Activated CD8-positive, alpha-beta T cell treated with anti-CD3 and anti-CD28 coated beads for 36 hours (primary cell): ENCODE measurements around the gene DNMT3A. TPM values are rescaled to one million over a fixed set of nuclear protein-coding genes. Genes with fewer than 3 reads are reported as not detected.

Experiments
- ATAC-seq: fragments of 200-7000 bp; cut with Tn5 transposase; one replicate; pipeline ENCODE4 v1.10.0; 2021; ENCODE audit warnings: mild to moderate bottlenecking, moderate library complexity
- CTCF ChIA-PET: fragments of 350-600 bp; sonication (Branson Sonifier 250); formaldehyde crosslinking; loops from one replicate; lab custom pipeline; 2021; ENCODE audit warnings: antibody characterized with exemption; lab: Charles Lee
- POLR2A ChIA-PET: fragments of 350-600 bp; sonication (Branson Sonifier 250); formaldehyde crosslinking; loops from one replicate; lab custom pipeline; 2021; ENCODE audit warnings: antibody characterized with exemption; lab: Charles Lee
- DNase-seq: peaks from one replicate; pipeline ENCODE4 v3.0.0-alpha.2; 2020
- H3K27ac Mint-ChIP-seq: one replicate; pipeline ENCODE4 v1.8.0; 2021; ENCODE audit warnings: mild to moderate bottlenecking, mixed read lengths
- H3K27me3 Mint-ChIP-seq: one replicate; pipeline ENCODE4 v1.8.0; 2021; ENCODE audit warnings: mixed read lengths
- H3K36me3 Mint-ChIP-seq: one replicate; pipeline ENCODE4 v1.8.0; 2021; ENCODE audit warnings: low read depth, mixed read lengths
- H3K4me1 Mint-ChIP-seq: one replicate; pipeline ENCODE4 v1.8.0; 2021; ENCODE audit warnings: low read depth, mixed read lengths
- H3K4me3 Mint-ChIP-seq: one replicate; pipeline ENCODE4 v1.8.0; 2021; ENCODE audit warnings: mild to moderate bottlenecking, moderate library complexity, mixed read lengths
- H3K9me3 Mint-ChIP-seq: one replicate; pipeline ENCODE4 v1.8.0; 2021; ENCODE audit warnings: mixed read lengths
- CTCF ChIP-seq: fragments of 200-600 bp; IDR thresholded peaks from one replicate; pipeline ENCODE4 v1.8.0; 2022; ENCODE audit warnings: antibody characterized with exemption, mild to moderate bottlenecking
- intact Hi-C: fragments of 100-400 bp; cut with micrococcal nuclease; formaldehyde crosslinking; loops from one replicate; pipeline ENCODE4 v1.10.0; 2022
- total RNA-seq, 2 experiments: library from RNA; stranded (reverse); gene quantifications; one replicate each; pipeline ENCODE4 v1.2.3, GENCODE V29; 2021

Gene DNMT3A
- total RNA-seq, 2 experiments from 2014 or later: 84.8 to 97.8 TPM

DNA sequence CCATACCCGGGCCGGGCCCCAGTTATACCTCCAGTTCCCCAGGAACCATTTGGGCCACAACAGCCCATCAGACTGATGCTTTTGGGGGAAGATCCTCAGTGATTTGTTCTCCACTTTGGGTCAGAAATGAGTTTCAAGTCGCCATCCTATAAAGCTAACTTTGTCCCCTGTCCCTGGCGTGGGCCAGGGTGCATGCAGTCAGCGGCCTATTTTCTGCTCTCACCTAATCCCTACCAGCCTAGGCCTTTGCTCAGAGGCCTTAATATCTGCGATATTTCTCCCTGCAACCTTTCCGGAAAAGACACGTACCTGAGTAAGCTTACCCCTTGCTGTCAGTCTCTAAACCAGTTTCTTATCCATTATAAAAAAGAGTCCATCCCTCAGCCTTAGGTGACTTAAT, 7.2 kb downstream of the DNMT3A start:
- ATAC-seq (no peak), DNase-seq (no peak)
- intact Hi-C loops: loop anchor here (2.0 kb wide), 1 partner anchor 20 kb away; no protein-coding TSS in a partner anchor
- H3K4me1 Mint-ChIP-seq: peaks cover 95% of the 10 kb centered on the region
- peak overlapping the region; percentile 65 for H3K27ac Mint-ChIP-seq
- no peak for TF ChIP-seq CTCF
- POLR2A ChIA-PET: interaction anchor here (1.0 to 6.1 kb wide), 8 partner anchors 6 to 56 kb away, joined by 3 to 51 read pairs (median 5); no protein-coding TSS in a partner anchor
- H3K36me3 Mint-ChIP-seq: peaks cover 27% of the 10 kb centered on the region
- no peaks in the 10 kb centered on the region for H3K27me3 Mint-ChIP-seq
- no peaks in the 10 kb centered on the region for H3K9me3 Mint-ChIP-seq
- CTCF ChIA-PET: interaction anchor here (0.7 to 2.5 kb wide), 8 partner anchors 10 to 233 kb away, joined by 3 to 11 read pairs (median 5); no protein-coding TSS in a partner anchor
- H3K4me3 Mint-ChIP-seq: peak overlapping the region; percentile 1

GRCh38 chr2:25333981-25334380, 7.7 kb downstream of the DNMT3A start:
- intact Hi-C loops: loop anchor here (2.0 kb wide), 1 partner anchor 19 kb away; no protein-coding TSS in a partner anchor
- Mint-ChIP-seq H3K27ac (peak overlapping the region; percentile 65), H3K36me3 (peaks cover 25% of the 10 kb centered on the region), H3K4me1 (peaks cover 92% of the 10 kb centered on the region), H3K27me3 (no peaks in the 10 kb centered on the region), H3K9me3 (no peaks in the 10 kb centered on the region), H3K4me3 (peak overlapping the region; percentile 1)
- DNase-seq (peak; percentile 41), ATAC-seq (peak; percentile 25)
- ChIA-PET CTCF (interaction anchor here (0.7 to 2.5 kb wide), 9 partner anchors 9 to 233 kb away, joined by 3 to 11 read pairs (median 4); no protein-coding TSS in a partner anchor), POLR2A (interaction anchor here (1.0 to 6.1 kb wide), 8 partner anchors 10 to 55 kb away, joined by 3 to 51 read pairs (median 5); no protein-coding TSS in a partner anchor)
- no peak for TF ChIP-seq CTCF

DNA sequence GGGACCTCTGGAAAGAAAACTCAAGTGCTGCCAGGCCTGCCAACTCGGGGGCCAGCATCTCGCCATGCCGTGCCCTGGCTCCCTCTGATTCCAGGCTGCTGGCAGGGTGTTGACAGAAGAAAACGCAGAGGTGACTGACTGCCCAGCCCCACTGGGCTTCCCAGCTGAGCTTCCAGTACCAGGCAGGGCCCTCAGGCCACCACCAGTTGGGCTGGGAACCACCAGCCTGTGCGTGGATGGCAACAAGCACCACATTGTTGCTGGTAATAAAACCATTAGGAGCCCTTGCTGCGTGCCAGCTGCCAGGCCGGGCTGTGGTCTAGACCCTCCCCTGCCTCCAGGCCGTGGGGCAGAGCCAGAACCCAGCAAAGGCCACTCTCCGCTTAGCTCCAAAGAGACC, 9.2 kb downstream of the DNMT3A start:
- Mint-ChIP-seq H3K27me3 (no peaks in the 10 kb centered on the region), H3K27ac (peak overlapping the region; percentile 80), H3K36me3 (peaks cover 25% of the 10 kb centered on the region), H3K4me1 (peaks cover 78% of the 10 kb centered on the region), H3K9me3 (peaks cover 3% of the 10 kb centered on the region), H3K4me3 (no peak overlapping the region)
- ATAC-seq (no peak), DNase-seq (no peak)
- ChIA-PET CTCF (interaction anchor here (1.2 to 1.9 kb wide), 2 partner anchors 18 to 30 kb away, joined by 4 to 7 read pairs; no protein-coding TSS in a partner anchor), POLR2A (interaction anchor here (1.2 to 6.1 kb wide), 6 partner anchors 8 to 56 kb away, joined by 3 to 51 read pairs (median 7); no protein-coding TSS in a partner anchor)
- TF ChIP-seq CTCF: no peak
- intact Hi-C loops: no loop called here

DNA sequence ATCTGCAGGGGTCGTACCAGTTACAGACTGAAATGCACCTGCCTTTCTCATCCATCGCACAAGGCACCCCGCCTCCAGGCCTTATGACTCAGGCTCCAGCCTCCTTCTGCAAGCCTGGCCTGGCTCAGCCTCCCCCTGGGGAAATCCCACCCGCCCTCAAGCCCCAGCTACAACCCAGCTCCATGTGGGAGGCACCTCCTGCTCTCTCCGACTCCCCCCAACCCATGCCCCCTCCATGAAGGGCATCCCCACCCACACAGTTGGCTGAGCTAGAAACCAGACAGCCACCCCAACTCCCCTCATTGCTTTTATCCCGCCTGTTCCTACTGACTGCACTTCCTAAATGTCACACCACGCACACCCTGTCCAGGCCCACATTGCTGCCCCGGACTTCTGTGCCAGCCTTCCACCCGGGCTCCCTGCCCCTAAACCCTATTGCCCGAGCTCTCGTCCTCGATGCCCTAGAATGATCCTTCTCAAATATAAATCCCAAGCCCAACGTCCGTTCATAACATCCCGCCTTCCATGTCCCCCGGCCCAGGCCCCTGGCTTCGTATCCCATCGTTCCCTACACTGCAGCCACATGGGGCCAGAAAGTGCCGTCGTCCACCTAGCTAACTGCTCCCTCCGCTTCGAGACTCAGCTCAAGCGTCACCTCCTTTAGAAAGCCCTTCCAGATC, 9.9 kb downstream of the DNMT3A start:
- DNase-seq: peak; percentile 89
- peaks cover 71% of the 10 kb centered on the region for H3K4me1 Mint-ChIP-seq
- ChIA-PET POLR2A (interaction anchor here (0.8 to 1.8 kb wide), 7 partner anchors 9 to 55 kb away, joined by 3 to 11 read pairs (median 5); no protein-coding TSS in a partner anchor), CTCF (interaction anchor here (0.8 to 1.9 kb wide), 7 partner anchors 11 to 235 kb away, joined by 3 to 7 read pairs (median 5); no protein-coding TSS in a partner anchor)
- H3K4me3 Mint-ChIP-seq: no peak overlapping the region
- H3K27me3 Mint-ChIP-seq: no peaks in the 10 kb centered on the region
- peak overlapping the region; percentile 80 for H3K27ac Mint-ChIP-seq
- H3K9me3 Mint-ChIP-seq: peaks cover 9% of the 10 kb centered on the region
- peak; percentile 91 for ATAC-seq
- H3K36me3 Mint-ChIP-seq: peaks cover 27% of the 10 kb centered on the region
- no peak for TF ChIP-seq CTCF
- intact Hi-C loops: no loop called here
